A549 (cell line): ENCODE data around the gene DCLK3. TPM values are rescaled to one million over a fixed set of nuclear protein-coding genes. Genes with fewer than 3 reads are reported as not detected.
A peak's percentile ranks its signal among the peaks of the same experiment; 100 is the strongest.

ENCODE experiments used
- ATAC-seq, 2 experiments: fragments of 200-7000 bp in 1 of 2; fragments of >200 bp in 1 of 2; cut with Nextera tagmentation in 1 of 2; cut with Tn5 transposase in 1 of 2; 3 replicates each; pipeline versions ENCODE4 v1.8.0 to v1.9.1; 2018 to 2020; ENCODE audit warnings: mild to moderate bottlenecking in 1 of 2, moderate library complexity in 1 of 2
- CTCF ChIA-PET: fragments of 300-600 bp; sonication (Branson Sonifier 250); formaldehyde crosslinking; extraction: SDS; loops from one replicate; lab custom pipeline; 2021; ENCODE audit warnings: antibody characterized with exemption, inconsistent platforms; lab: Yijun Ruan, JAX
- POLR2A ChIA-PET: fragments of 350-600 bp; formaldehyde crosslinking; extraction: SDS; loops from one replicate; lab custom pipeline; 2021; ENCODE audit warnings: antibody characterized with exemption, inconsistent platforms; lab: Yijun Ruan, JAX
- DNase-seq, 2 experiments: peaks; one replicate each; pipeline versions ENCODE4 v3.0.0 to v3.0.0-alpha.2; 2011 to 2016; ENCODE audit warnings: low read depth in 1 of 2, low spot score in 1 of 2
- FAIRE-seq: peaks from 2 replicates; lab custom pipeline; 2011; peaks lifted over from hg19 to GRCh38; lab: Jason Lieb, UNC
- H3K27ac ChIP-seq, 2 experiments: fragments of >200 bp; sonication (Bioruptor Twin); formaldehyde crosslinking; 3 replicates each; pipeline ENCODE4 v1.5.1; 2016 to 2017
- H3K4me1 ChIP-seq: fragments of >200 bp; sonication (Bioruptor Twin); formaldehyde crosslinking; 3 replicates; pipeline ENCODE4 v1.6.1; 2016
- H3K4me2 ChIP-seq: fragments of >200 bp; sonication (Bioruptor Twin); formaldehyde crosslinking; 3 replicates; pipeline ENCODE4 v1.6.1; 2016
- H3K4me3 ChIP-seq: fragments of >200 bp; sonication (Bioruptor Twin); formaldehyde crosslinking; 3 replicates; pipeline ENCODE4 v1.5.1; 2016
- H3K9me3 ChIP-seq: fragments of >200 bp; sonication (Bioruptor Twin); formaldehyde crosslinking; 3 replicates; pipeline ENCODE4 v1.6.1; 2016
- CBX8 ChIP-seq: fragments of 200-600 bp; sonication (generic); IDR thresholded peaks from 2 replicates; pipeline ENCODE4 v1.6.1; 2016
- CEBPB ChIP-seq, 2 experiments: fragments of >200 bp in 1 of 2; sonication (Bioruptor Twin) in 1 of 2; formaldehyde crosslinking in 1 of 2; IDR thresholded peaks; 2 replicates each; pipeline ENCODE4 v1.6.1; 2012 to 2016
- EHF ChIP-seq: fragments of 250-450 bp; sonication (Bioruptor Pico); IDR thresholded peaks from 2 replicates; pipeline ENCODE4 v1.5.0; 2020; ENCODE audit warnings: mild to moderate bottlenecking
- KDM5A ChIP-seq: fragments of 200-600 bp; sonication (generic); IDR thresholded peaks from 2 replicates; pipeline ENCODE4 v1.6.1; 2016; ENCODE audit warnings: antibody characterized with exemption, mild to moderate bottlenecking
- MAZ ChIP-seq: fragments of 150-350 bp; IDR thresholded peaks from 2 replicates; pipeline ENCODE4 v1.6.1; 2014; ENCODE audit warnings: antibody characterized with exemption, low read depth, low read length, borderline replicate concordance
- MYC ChIP-seq: IDR thresholded peaks from 2 replicates; pipeline ENCODE4 v1.6.1; 2012; ENCODE audit warnings: mild to moderate bottlenecking, inconsistent platforms, low read length, improper control_type of control experiment, borderline replicate concordance
- NPAS2 ChIP-seq: fragments of 250-450 bp; sonication (Bioruptor Pico); IDR thresholded peaks from 2 replicates; pipeline ENCODE4 v1.8.0; 2022; ENCODE audit warnings: mild to moderate bottlenecking, moderate library complexity, borderline replicate concordance
- PBX3 ChIP-seq: IDR thresholded peaks from 2 replicates; pipeline ENCODE4 v1.6.1; 2012
- PHF8 ChIP-seq: fragments of 200-600 bp; sonication (generic); IDR thresholded peaks from 2 replicates; pipeline ENCODE4 v1.6.1; 2016; ENCODE audit warnings: low read depth, mild to moderate bottlenecking, antibody characterized with exemption, moderate library complexity, borderline replicate concordance
- REST ChIP-seq: fragments of 200-600 bp; sonication (generic); IDR thresholded peaks from 2 replicates; pipeline ENCODE4 v1.6.1; 2016; ENCODE audit warnings: antibody characterized with exemption, mild to moderate bottlenecking, moderate library complexity
- RFX5 ChIP-seq: fragments of 450-650 bp; IDR thresholded peaks from 2 replicates; pipeline ENCODE4 v1.7.1; 2014; ENCODE audit warnings: antibody characterized with exemption, mild to moderate bottlenecking, moderate library complexity
- SMC3 ChIP-seq: fragments of >200 bp; sonication (Bioruptor Twin); formaldehyde crosslinking; IDR thresholded peaks from 3 replicates; pipeline ENCODE4 v1.6.1; 2018; ENCODE audit warnings: inconsistent platforms
- TFCP2L1 ChIP-seq: fragments of 250-450 bp; sonication (Bioruptor Pico); IDR thresholded peaks from 2 replicates; pipeline ENCODE4 v1.5.0; 2021; ENCODE audit warnings: mild to moderate bottlenecking
- USF2 ChIP-seq: fragments of 450-650 bp; IDR thresholded peaks from 2 replicates; pipeline ENCODE4 v1.6.1; 2014; ENCODE audit warnings: antibody characterized with exemption
- ZC3H11A ChIP-seq: fragments of 450-650 bp; IDR thresholded peaks from 2 replicates; pipeline ENCODE4 v1.6.1; 2014; ENCODE audit warnings: antibody characterized with exemption, mild to moderate bottlenecking
- ZSCAN20 ChIP-seq: fragments of 250-450 bp; sonication (Bioruptor Pico); IDR thresholded peaks from 2 replicates; pipeline ENCODE4 v1.8.0; 2022; ENCODE audit warnings: mild to moderate bottlenecking, moderate library complexity
- WGBS: methylation state at CpG from one replicate; pipeline ENCODE4 v1.1.6; 2017; ENCODE audit errors: missing lambda C conversion rate; 5-methylcytosine and 5-hydroxymethylcytosine counted together
- polyA plus RNA-seq, 4 experiments: library from polyadenylated mRNA; depleted of rRNA in 3 of 4; stranded (reverse); fragments of >200 nt; fragmentation: RNase III in 1 of 4; extraction: RNeasy Plus Mini Kit Qiagen cat#74134 plus additional on column Dnase treatment in 1 of 4; gene quantifications; 2 replicates in 3 of 4; 3 replicates in 1 of 4; pipeline ENCODE4 v1.2.3, GENCODE V29; 2011 to 2017

DCLK3 gene
- polyA plus RNA-seq, 2 of the 4 experiments (the other 2 are of a cell fraction): not detected

GRCh38 chr3:36769926-36770325 is 5.6 kb upstream of the DCLK3 start:
- H3K9me3 ChIP-seq: peaks cover 2% of the 10 kb centered on the region; the same call in 2 of the 3 replicates
- DNase-seq (no peak), ATAC-seq (no peak), FAIRE-seq (no peak)
- WGBS: 0% methylated on average over 1 of the region's 1 CpG
- H3K4me2 ChIP-seq: no peak overlapping the region
- ChIA-PET POLR2A (no interaction called here), CTCF (interaction anchor here (0.6 to 1.9 kb wide), 5 partner anchors 39 to 294 kb away, joined by 3 to 6 read pairs (median 3); no protein-coding TSS in a partner anchor)
- H3K27ac ChIP-seq: no peak overlapping the region
- TF ChIP-seq MYC (no peak), PHF8 (no peak), KDM5A (no peak), RFX5 (no peak)
- no peak overlapping the region for H3K4me3 ChIP-seq
- H3K4me1 ChIP-seq: no peaks in the 10 kb centered on the region

GRCh38 chr3:36765104-36765503 is 751 bp upstream of the DCLK3 start:
- no peak for FAIRE-seq

More at GRCh38 chr3:36765104-36765503, 751 bp upstream of the DCLK3 start:
- no peak overlapping the region for H3K27ac ChIP-seq
- WGBS: 19% methylated on average over 7 of the region's 7 CpGs
- peaks cover 7% of the 10 kb centered on the region; the same call in 2 of the 3 replicates for H3K9me3 ChIP-seq
- no peak for TF ChIP-seq NPAS2 (CRISPR knock-in tag)
- no peak for TF ChIP-seq MAZ
- no peak for TF ChIP-seq PBX3
- TF ChIP-seq TFCP2L1 (CRISPR knock-in tag): no peak
- TF ChIP-seq ZSCAN20 (CRISPR knock-in tag): no peak
- TF ChIP-seq SMC3: no peak
- no peak for TF ChIP-seq ZC3H11A
- TF ChIP-seq EHF (CRISPR knock-in tag): no peak
- TF ChIP-seq REST: no peak
- no peak for TF ChIP-seq CEBPB (IDR thresholded peaks at IDR 0.05)
- no peak for TF ChIP-seq USF2
- no peak for TF ChIP-seq CBX8
- ATAC-seq (peak in 1 of 2 experiments; percentile 17; a peak in 1 of 6 replicates), DNase-seq (no peak)
- H3K4me3 ChIP-seq: no peak overlapping the region; the same call in 2 of the 3 replicates
- H3K4me1 ChIP-seq: no peaks in the 10 kb centered on the region
- ChIA-PET CTCF (interaction anchor here (0.5 kb wide), 1 partner anchor 188 kb away, joined by 3 read pairs; no protein-coding TSS in a partner anchor), POLR2A (no interaction called here)
- no peak overlapping the region for H3K4me2 ChIP-seq
